PC-9 (cell line): ENCODE measurements around the gene CNNM4. TPM values are rescaled to one million over a fixed set of nuclear protein-coding genes. Genes with fewer than 3 reads are reported as not detected.

Experiments
- BruUV-seq: library from RNA; stranded (reverse); fragments of 400-500 nt; replicated peaks from 2 replicates; lab custom pipeline; 2021; lab: Mats Ljungman, UMichigan
- CTCF ChIA-PET: fragments of 300-600 bp; sonication (Branson Sonifier 250); formaldehyde crosslinking; loops from one replicate; lab custom pipeline; 2022; ENCODE audit warnings: antibody characterized with exemption; lab: Charles Lee
- POLR2A ChIA-PET: fragments of 300-600 bp; sonication (Branson Sonifier 250); formaldehyde crosslinking; loops from one replicate; lab custom pipeline; 2022; ENCODE audit warnings: antibody characterized with exemption; ENCODE audit not compliant: unreplicated experiment; lab: Charles Lee
- DNase-seq, 2 experiments: peaks; one replicate each; pipeline versions ENCODE4 v3.0.0 to v3.0.0-alpha.2; 2015 to 2022; ENCODE audit warnings: mixed read lengths in 1 of 2
- H2AFZ ChIP-seq: fragments of 200-600 bp; sonication (generic); 2 replicates; pipeline ENCODE4 v1.8.1; 2017; ENCODE audit warnings: antibody characterized with exemption
- H3F3A ChIP-seq: fragments of 200-600 bp; sonication (generic); 2 replicates; pipeline ENCODE4 v1.8.1; 2017; ENCODE audit warnings: antibody characterized with exemption, mild to moderate bottlenecking, low read depth; ENCODE audit not compliant: insufficient read depth
- H3K27ac ChIP-seq: fragments of 200-600 bp; sonication (generic); 2 replicates; pipeline ENCODE4 v1.6.1; 2016; ENCODE audit warnings: mixed run types
- H3K27me3 ChIP-seq: fragments of 200-600 bp; sonication (generic); 2 replicates; pipeline ENCODE4 v1.6.1; 2016; ENCODE audit warnings: low read depth, mixed run types; ENCODE audit not compliant: insufficient read depth
- H3K36me3 ChIP-seq: fragments of 200-600 bp; sonication (generic); 2 replicates; pipeline ENCODE4 v1.6.1; 2016; ENCODE audit warnings: low read depth, mixed run types
- H3K4me1 ChIP-seq: fragments of 200-600 bp; sonication (generic); replicated peaks from 2 replicates; pipeline ENCODE4 v1.6.1; 2016; ENCODE audit warnings: mixed run types; ENCODE audit not compliant: insufficient read depth
- H3K4me2 ChIP-seq: fragments of 200-600 bp; sonication (generic); 2 replicates; pipeline ENCODE4 v1.6.1; 2017; ENCODE audit warnings: mixed run types
- H3K4me3 ChIP-seq: fragments of 200-600 bp; sonication (generic); 2 replicates; pipeline ENCODE4 v1.6.1; 2016; ENCODE audit warnings: mixed run types
- H3K79me2 ChIP-seq: fragments of 200-600 bp; sonication (generic); 2 replicates; pipeline ENCODE4 v1.6.1; 2017; ENCODE audit warnings: low read depth, mixed run types
- H3K9me2 ChIP-seq: fragments of 200-600 bp; sonication (generic); 2 replicates; pipeline ENCODE4 v1.8.1; 2017; ENCODE audit warnings: mild to moderate bottlenecking; ENCODE audit not compliant: insufficient read depth
- H3K9me3 ChIP-seq: fragments of 200-600 bp; sonication (generic); 2 replicates; pipeline ENCODE4 v1.8.1; 2016; ENCODE audit warnings: low read depth; ENCODE audit not compliant: insufficient read depth
- H4K20me1 ChIP-seq: fragments of 200-600 bp; sonication (generic); 2 replicates; pipeline ENCODE4 v1.8.1; 2017; ENCODE audit not compliant: insufficient read depth
- EZH2 ChIP-seq: fragments of 200-600 bp; sonication (generic); IDR thresholded peaks from 2 replicates; pipeline ENCODE4 v1.8.0; 2017; ENCODE audit warnings: antibody characterized with exemption, low read depth
- intact Hi-C: fragments of 100-400 bp; cut with micrococcal nuclease; formaldehyde crosslinking; loops from one replicate; pipeline ENCODE4 v1.10.0; 2022; ENCODE audit not compliant: unreplicated experiment
- total RNA-seq: library from RNA; stranded (reverse); gene quantifications from 2 replicates; pipeline ENCODE4 v1.2.3, GENCODE V29; 2021
- TF ChIP-seq, protein P1 (sequence below): fragments of 200-600 bp; sonication (generic); conservative IDR thresholded peaks from 2 replicates; pipeline ENCODE4 v1.6.1; 2017; ENCODE audit warnings: mixed run types, antibody characterized with exemption, mild to moderate bottlenecking, moderate library complexity

The CNNM4 gene
- total RNA-seq, 1 experiment from 2014 or later, result 31.4 TPM

DNA sequence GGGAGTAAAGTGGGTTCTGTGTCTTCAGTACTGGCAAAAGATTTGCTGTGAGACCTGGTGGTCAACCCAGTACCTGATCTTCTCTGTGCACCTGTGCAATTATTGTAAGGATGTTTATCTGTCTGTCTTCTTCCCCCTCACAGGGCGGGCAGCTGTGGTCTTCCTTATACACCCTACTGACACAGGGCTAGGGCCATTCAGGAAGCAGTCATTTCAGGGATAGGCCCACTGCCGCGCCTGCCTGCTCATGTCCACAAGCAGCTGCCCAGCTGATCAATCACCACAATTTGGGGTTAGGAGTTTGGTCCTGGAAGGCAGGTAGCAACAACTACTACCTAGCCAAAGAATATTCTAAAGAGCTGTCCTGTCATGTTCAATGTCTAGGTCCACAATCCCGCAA lies 1.2 kb upstream of the CNNM4 start:
- Histone ChIP-seq H3F3A (peaks cover 47% of the 10 kb centered on the region), H3K4me1 (peaks cover 39% of the 10 kb centered on the region), H3K4me3 (no peak overlapping the region), H3K36me3 (no peaks in the 10 kb centered on the region), H3K9me2 (no peaks in the 10 kb centered on the region), H3K9me3 (no peaks in the 10 kb centered on the region), H3K27ac (no peak overlapping the region), H3K27me3 (no peaks in the 10 kb centered on the region), H2AFZ (no peak overlapping the region), H3K79me2 (peaks cover 36% of the 10 kb centered on the region), H4K20me1 (no peaks in the 10 kb centered on the region), H3K4me2 (no peak overlapping the region)
- TF ChIP-seq, protein P1, sequence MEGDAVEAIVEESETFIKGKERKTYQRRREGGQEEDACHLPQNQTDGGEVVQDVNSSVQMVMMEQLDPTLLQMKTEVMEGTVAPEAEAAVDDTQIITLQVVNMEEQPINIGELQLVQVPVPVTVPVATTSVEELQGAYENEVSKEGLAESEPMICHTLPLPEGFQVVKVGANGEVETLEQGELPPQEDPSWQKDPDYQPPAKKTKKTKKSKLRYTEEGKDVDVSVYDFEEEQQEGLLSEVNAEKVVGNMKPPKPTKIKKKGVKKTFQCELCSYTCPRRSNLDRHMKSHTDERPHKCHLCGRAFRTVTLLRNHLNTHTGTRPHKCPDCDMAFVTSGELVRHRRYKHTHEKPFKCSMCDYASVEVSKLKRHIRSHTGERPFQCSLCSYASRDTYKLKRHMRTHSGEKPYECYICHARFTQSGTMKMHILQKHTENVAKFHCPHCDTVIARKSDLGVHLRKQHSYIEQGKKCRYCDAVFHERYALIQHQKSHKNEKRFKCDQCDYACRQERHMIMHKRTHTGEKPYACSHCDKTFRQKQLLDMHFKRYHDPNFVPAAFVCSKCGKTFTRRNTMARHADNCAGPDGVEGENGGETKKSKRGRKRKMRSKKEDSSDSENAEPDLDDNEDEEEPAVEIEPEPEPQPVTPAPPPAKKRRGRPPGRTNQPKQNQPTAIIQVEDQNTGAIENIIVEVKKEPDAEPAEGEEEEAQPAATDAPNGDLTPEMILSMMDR, result no peak
- TF ChIP-seq EZH2, result no peak
- no peak for DNase-seq
- ChIA-PET CTCF (interaction anchor here (0.6 kb wide), 1 partner anchor 37 kb away, joined by 11 read pairs; no protein-coding TSS in a partner anchor), POLR2A (no interaction called here)
- intact Hi-C loops, result no loop called here
- no TSS peak for BruUV-seq

DNA sequence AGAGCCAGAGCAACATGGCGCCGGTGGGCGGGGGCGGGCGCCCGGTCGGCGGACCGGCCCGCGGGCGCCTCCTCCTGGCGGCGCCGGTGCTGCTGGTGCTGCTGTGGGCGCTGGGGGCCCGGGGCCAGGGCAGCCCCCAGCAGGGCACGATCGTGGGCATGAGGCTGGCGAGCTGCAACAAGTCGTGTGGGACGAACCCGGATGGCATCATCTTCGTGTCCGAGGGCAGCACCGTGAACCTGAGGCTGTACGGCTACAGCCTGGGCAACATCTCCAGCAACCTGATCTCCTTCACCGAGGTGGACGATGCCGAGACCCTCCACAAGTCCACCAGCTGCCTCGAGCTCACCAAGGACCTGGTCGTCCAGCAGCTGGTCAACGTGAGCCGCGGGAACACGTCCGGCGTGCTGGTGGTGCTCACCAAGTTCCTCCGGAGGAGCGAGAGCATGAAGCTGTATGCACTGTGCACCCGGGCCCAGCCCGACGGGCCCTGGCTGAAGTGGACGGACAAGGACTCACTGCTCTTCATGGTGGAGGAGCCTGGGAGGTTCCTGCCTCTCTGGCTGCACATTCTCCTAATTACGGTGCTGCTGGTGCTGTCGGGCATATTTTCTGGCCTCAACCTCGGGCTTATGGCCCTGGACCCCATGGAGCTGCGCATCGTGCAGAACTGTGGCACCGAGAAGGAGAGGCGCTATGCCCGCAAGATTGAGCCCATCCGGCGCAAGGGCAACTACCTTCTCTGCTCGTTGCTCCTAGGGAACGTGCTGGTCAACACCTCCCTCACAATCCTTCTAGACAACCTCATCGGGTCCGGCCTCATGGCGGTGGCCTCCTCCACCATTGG lies 507 bp downstream of the CNNM4 start:
- intact Hi-C loops, result loop anchor here (1.0 to 10.0 kb wide), 3 partner anchors 21 to 426 kb away; partner anchors contain the start of genes KANSL3, LMAN2L and NCAPH
- H4K20me1 ChIP-seq, result no peaks in the 10 kb centered on the region
- H3K4me2 ChIP-seq, result peak overlapping the region; percentile 94
- H3K36me3 ChIP-seq, result no peaks in the 10 kb centered on the region
- peaks cover 49% of the 10 kb centered on the region for H3K4me1 ChIP-seq
- H2AFZ ChIP-seq, result peak overlapping the region; percentile 94
- H3K4me3 ChIP-seq, result peak overlapping the region; percentile 87
- ChIA-PET CTCF (interaction anchor here (1.2 kb wide), 2 partner anchors 13 to 144 kb away, joined by 4 to 5 read pairs; no protein-coding TSS in a partner anchor), POLR2A (interaction anchor here (0.5 to 1.0 kb wide), 5 partner anchors 33 to 671 kb away, joined by 3 to 14 read pairs (median 5); partner anchors contain the start of gene KANSL3)
- no peaks in the 10 kb centered on the region for H3K27me3 ChIP-seq
- BruUV-seq, result no TSS peak
- peaks cover 53% of the 10 kb centered on the region for H3K79me2 ChIP-seq
- TF ChIP-seq, protein P1, result peak; percentile 68
- no peak for TF ChIP-seq EZH2
- no peaks in the 10 kb centered on the region for H3K9me2 ChIP-seq
- peak in 1 of 2 experiments; percentile 49 for DNase-seq
- no peak overlapping the region; the same call in 1 of the 2 replicates for H3K27ac ChIP-seq
- peaks cover 48% of the 10 kb centered on the region for H3F3A ChIP-seq
- H3K9me3 ChIP-seq, result no peaks in the 10 kb centered on the region

DNA sequence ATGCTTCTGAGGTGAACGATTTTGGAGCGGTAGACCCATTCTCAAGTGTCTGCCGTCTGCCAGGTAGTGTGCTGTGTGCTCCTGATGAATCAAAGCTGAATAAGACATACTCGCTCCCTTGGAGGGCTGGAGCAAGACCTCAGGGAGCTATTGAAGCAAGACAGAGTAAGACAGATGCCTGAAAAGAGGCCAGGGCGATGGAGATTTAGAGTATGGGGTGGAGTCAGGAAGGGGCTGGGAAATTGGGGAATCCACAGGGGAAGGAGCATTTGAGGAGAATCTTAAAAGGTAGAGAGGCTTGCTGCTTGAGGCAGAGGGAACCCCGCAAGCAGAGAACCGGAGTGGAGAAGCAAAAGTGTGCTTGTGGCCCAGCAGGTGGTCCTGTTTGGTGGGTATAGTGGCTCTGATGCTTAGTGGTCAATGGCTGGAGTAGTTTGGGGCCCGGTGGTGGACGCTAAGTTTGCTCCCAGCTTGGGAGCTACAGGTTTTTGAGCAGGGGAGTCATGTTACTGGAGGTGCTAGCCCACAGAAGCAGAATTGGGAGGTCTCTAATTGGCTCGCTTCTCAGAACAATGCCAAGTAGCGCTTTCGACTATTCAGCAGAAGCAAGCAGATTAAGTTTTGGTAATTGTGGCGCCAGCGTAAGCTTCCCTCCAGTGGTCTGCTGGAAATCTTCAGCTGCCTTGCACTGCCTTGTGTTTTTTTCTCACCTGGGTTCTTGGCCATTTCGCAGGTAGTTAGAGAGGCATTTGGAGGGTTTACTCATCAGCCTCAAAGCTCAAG lies 2.0 kb downstream of the CNNM4 start:
- peak; percentile 43 to 69 for DNase-seq
- Histone ChIP-seq H3K9me3 (no peaks in the 10 kb centered on the region), H3K4me2 (peak overlapping the region; percentile 94), H3K79me2 (peaks cover 68% of the 10 kb centered on the region), H3F3A (peaks cover 61% of the 10 kb centered on the region), H3K4me1 (peaks cover 63% of the 10 kb centered on the region), H2AFZ (peak overlapping the region; percentile 48), H3K27ac (peak overlapping the region; percentile 79), H3K27me3 (no peaks in the 10 kb centered on the region), H3K4me3 (peak overlapping the region; percentile 87), H3K9me2 (no peaks in the 10 kb centered on the region), H3K36me3 (no peaks in the 10 kb centered on the region), H4K20me1 (no peaks in the 10 kb centered on the region)
- TF ChIP-seq EZH2, result no peak
- TF ChIP-seq, protein P1, result no peak
- ChIA-PET CTCF (interaction anchor here (0.6 to 1.8 kb wide), 6 partner anchors 11 to 133 kb away, joined by 3 to 11 read pairs (median 4); no protein-coding TSS in a partner anchor), POLR2A (interaction anchor here (0.6 to 0.7 kb wide), 5 partner anchors 52 to 689 kb away, joined by 3 to 6 read pairs (median 4); partner anchors contain the start of gene CNNM3)
- BruUV-seq, result no TSS peak
- intact Hi-C loops, result loop anchor here (2.0 to 10.0 kb wide), 4 partner anchors 38 to 428 kb away; partner anchors contain the start of genes CNNM3, KANSL3 and NCAPH
